ENCODE results near the gene MYLK4. TPM values are rescaled to one million over a fixed set of nuclear protein-coding genes. Genes with fewer than 3 reads are reported as not detected.
A peak's percentile ranks its signal among the peaks of the same experiment; 100 is the strongest.

MYLK4 gene
- total RNA-seq, 4 donors from 2014 or later = 0.49 to 1.9 (median 1.0) TPM

GRCh38 chr6:2661651-2662050 is 89.1 kb downstream of the MYLK4 start:
- TF ChIP-seq CTCF (IDR thresholded peaks at IDR 0.05) = no peak
- H3K27me3 ChIP-seq = no peaks in the 10 kb centered on the region
- no peak overlapping the region for H3K4me3 ChIP-seq
- WGBS, 2 donors = 69 to 100% methylated on average over 1 to 3 of the region's 3 CpGs
- intact Hi-C loops (cut with DNase I) = no loop called here
- H3K9me3 ChIP-seq = no peaks in the 10 kb centered on the region
- H3K4me1 ChIP-seq = peaks cover 0 to 12% (median 0%) of the 10 kb centered on the region in 3 donors
- no peaks in the 10 kb centered on the region for H3K36me3 ChIP-seq
- H3K27ac ChIP-seq = no peak overlapping the region
- DNase-seq = no peak

DNA sequence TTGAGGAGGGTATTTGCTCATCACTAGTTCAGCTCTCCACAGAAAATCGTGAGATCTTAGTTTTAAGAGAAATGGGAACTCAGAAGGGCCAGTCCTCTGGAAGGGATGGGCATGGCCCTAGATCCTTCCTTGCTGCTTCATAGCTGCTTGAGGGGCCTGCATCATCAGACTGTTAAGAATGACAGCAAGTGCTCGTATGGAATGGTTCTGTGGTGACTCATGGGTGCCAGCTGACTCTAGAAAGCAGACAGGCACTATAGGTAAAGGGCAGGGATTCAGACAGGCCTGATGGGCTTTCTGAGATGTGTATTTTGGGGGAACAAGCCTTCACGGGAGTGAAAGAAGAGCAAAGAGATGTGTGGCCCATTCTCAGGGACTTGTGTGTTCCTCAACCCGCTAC is 90.8 kb downstream of the MYLK4 start:
- H3K4me1 ChIP-seq = peaks cover 0 to 12% (median 0%) of the 10 kb centered on the region in 3 donors
- TF ChIP-seq CTCF (IDR thresholded peaks at IDR 0.05) (no peak), POLR2A (IDR thresholded peaks at IDR 0.05) (no peak)
- no peaks in the 10 kb centered on the region for H3K36me3 ChIP-seq
- H3K27me3 ChIP-seq = no peaks in the 10 kb centered on the region
- 66 to 73% methylated on average over 4 of the region's 4 CpGs for WGBS, 2 donors
- DNase-seq = no peak
- intact Hi-C loops (cut with DNase I) = no loop called here
- H3K9me3 ChIP-seq = no peaks in the 10 kb centered on the region
- no peak overlapping the region for H3K4me3 ChIP-seq
- no peak overlapping the region for H3K27ac ChIP-seq

DNA sequence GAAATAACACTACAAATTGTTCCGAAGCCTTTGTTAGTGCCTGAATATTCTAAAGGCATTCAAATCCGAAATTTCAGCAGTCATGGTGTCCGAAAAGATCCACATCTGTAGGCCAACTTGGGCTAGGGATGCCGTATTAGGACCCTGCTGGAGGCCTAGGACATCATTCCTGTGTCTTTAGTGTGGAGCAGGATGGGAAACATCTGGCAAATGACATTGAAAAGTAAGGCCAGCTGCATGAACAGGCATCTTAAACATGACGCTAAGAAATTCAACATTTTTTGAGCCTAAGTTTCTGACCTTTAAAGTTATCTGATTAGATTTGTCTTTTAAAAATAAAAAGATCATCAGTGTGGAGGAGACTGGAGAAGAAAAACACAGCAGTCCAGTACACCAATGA is 91.3 kb downstream of the MYLK4 start:
- H3K4me3 ChIP-seq = no peak overlapping the region
- H3K4me1 ChIP-seq = peaks cover 0 to 12% (median 0%) of the 10 kb centered on the region in 3 donors
- intact Hi-C loops (cut with DNase I) = no loop called here
- H3K36me3 ChIP-seq = no peaks in the 10 kb centered on the region
- DNase-seq = no peak
- no peaks in the 10 kb centered on the region for H3K9me3 ChIP-seq
- H3K27me3 ChIP-seq = no peaks in the 10 kb centered on the region
- TF ChIP-seq CTCF (IDR thresholded peaks at IDR 0.05) (no peak), POLR2A (IDR thresholded peaks at IDR 0.05) (no peak)
- WGBS, 2 donors = 85 to 87% methylated on average over 4 to 5 of the region's 5 CpGs
- H3K27ac ChIP-seq = peak overlapping the region in 1 of 4 donors; percentile 40

DNA sequence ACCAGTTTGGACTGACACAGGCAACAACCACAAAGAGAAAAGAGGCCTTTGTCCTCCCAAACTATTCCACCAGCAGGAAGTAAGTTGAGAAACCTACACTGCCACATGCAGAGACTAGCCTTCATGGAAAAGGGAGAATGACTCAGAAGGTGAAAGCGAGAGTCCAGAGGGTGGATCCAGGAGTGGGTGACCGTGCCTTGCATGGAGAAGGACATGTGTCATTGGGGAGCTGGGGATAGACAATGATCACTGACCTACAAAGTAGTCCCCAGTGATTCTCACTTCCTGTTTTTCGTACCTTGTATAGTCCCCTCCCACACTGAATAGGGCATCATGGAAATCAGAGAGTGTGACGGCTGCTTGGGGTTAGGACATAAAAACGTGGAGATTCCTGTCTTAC is 91.9 kb downstream of the MYLK4 start:
- no peaks in the 10 kb centered on the region for H3K27me3 ChIP-seq
- intact Hi-C loops (cut with DNase I) = no loop called here
- H3K4me3 ChIP-seq = no peak overlapping the region
- H3K9me3 ChIP-seq = no peaks in the 10 kb centered on the region
- 46 to 62% methylated on average over 5 of the region's 5 CpGs for WGBS, 2 donors
- DNase-seq = no peak
- peaks cover 0 to 12% (median 0%) of the 10 kb centered on the region in 3 donors for H3K4me1 ChIP-seq
- TF ChIP-seq POLR2A (IDR thresholded peaks at IDR 0.05) (no peak), CTCF (IDR thresholded peaks at IDR 0.05) (peak in 1 of 6 experiments; percentile 5)
- H3K27ac ChIP-seq = peak overlapping the region in 2 of 4 donors; percentile 24 to 40
- H3K36me3 ChIP-seq = no peaks in the 10 kb centered on the region

DNA sequence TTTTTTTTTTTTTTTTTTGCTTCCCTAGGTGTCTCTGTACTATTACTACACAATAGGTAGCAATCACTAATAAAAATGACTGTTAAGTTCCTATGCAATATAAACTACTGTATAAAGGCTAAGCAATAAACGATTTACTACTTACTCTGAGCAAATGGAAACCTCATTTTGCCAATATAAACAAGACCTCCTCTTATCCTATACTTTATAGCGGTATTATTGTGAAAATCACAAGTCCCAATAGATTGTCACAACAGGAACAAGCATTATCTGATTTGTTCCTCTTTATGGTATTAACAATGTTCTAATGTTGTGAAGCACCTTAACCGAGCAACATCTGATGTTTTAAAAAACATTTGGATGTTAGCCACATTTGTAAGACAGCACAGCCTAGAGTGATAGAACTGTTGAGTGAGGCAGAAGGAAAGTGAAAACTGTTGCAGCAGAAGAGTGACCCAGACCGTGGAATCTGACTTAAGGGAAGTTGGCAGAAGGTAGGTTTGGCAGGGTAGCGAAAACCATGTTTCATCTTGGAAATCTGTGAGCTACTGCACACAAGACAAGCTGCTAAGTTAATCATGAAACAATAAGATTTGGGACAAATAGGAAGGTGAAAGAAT is 94.2 kb downstream of the MYLK4 start:
- H3K36me3 ChIP-seq = no peaks in the 10 kb centered on the region
- DNase-seq = no peak
- TF ChIP-seq POLR2A (IDR thresholded peaks at IDR 0.05) = no peak
- no peak for TF ChIP-seq CTCF (IDR thresholded peaks at IDR 0.05)
- no peak overlapping the region for H3K4me3 ChIP-seq
- intact Hi-C loops (cut with DNase I) = no loop called here
- H3K9me3 ChIP-seq = peaks cover 0 to 6% (median 0%) of the 10 kb centered on the region in 3 donors
- no peak overlapping the region for H3K27ac ChIP-seq
- 37 to 50% methylated on average over 5 of the region's 5 CpGs for WGBS, 2 donors
- peaks cover 0 to 12% (median 0%) of the 10 kb centered on the region in 3 donors for H3K4me1 ChIP-seq
- H3K27me3 ChIP-seq = no peaks in the 10 kb centered on the region

Data from esophagus squamous epithelium (tissue), 5 donors.